ENCODE results near the gene SEC11A. TPM values are rescaled to one million over a fixed set of nuclear protein-coding genes. Genes with fewer than 3 reads are reported as not detected.
A peak's percentile ranks its signal among the peaks of the same experiment; 100 is the strongest.

The SEC11A gene
- total RNA-seq: 189 and 200 TPM in 2 replicates
- long read RNA-seq, transcript SEC11A-201 (6 exons, 1,656 nt): major isoform, 197 of 230 reads
- long read RNA-seq, transcript SEC11A-202 (7 exons, 1,223 nt): minor isoform, 22 of 230 reads
- long read RNA-seq, partial matches to known transcripts: 2 of 230 reads
- long read RNA-seq, other reads (novel, unspliced or antisense): 7 of 230 reads

- H3K4me1 Mint-ChIP-seq (ENCODE audit: low read depth): peaks cover 21% of the 10 kb centered on the region
- no peaks in the 10 kb centered on the region for H3K27me3 Mint-ChIP-seq
- no peak for TF ChIP-seq CTCF (IDR thresholded peaks at IDR 0.05; ENCODE audit: unreplicated experiment)
- peak within 1 kb of the TSS; percentile 98 for H3K27ac Mint-ChIP-seq
- no peaks in the 10 kb centered on the region for H3K9me3 Mint-ChIP-seq (ENCODE audit: low read depth)
- H3K36me3 Mint-ChIP-seq (ENCODE audit: insufficient read depth): peaks cover 3% of the 10 kb centered on the region
- peak within 1 kb of the TSS; percentile 91 for H3K4me3 Mint-ChIP-seq (ENCODE audit: low read depth)
- peak; percentile 89 for DNase-seq (ENCODE audit: low spot score, unreplicated experiment)
These were observed at the start of gene SEC11A for GRCh38 chr15:84716036-84716732. Gene SEC11A, minus strand, starts transcription at chr15:84716139. Its CDS starts 64 bp downstream, at chr15:84716075.

- H3K27me3 Mint-ChIP-seq: no peaks in the 10 kb centered on the region
- no peaks in the 10 kb centered on the region for H3K9me3 Mint-ChIP-seq (ENCODE audit: low read depth)
- peaks cover 6% of the 10 kb centered on the region for H3K4me1 Mint-ChIP-seq (ENCODE audit: low read depth)
- H3K36me3 Mint-ChIP-seq (ENCODE audit: insufficient read depth): peaks cover 15% of the 10 kb centered on the region
- no peak for DNase-seq (ENCODE audit: low spot score, unreplicated experiment)
- no peak overlapping the region for H3K4me3 Mint-ChIP-seq (ENCODE audit: low read depth)
- TF ChIP-seq CTCF (IDR thresholded peaks at IDR 0.05; ENCODE audit: unreplicated experiment): no peak
- no peak overlapping the region for H3K27ac Mint-ChIP-seq
These were observed 49.7 kb upstream of the SEC11A start for GRCh38 chr15:84765675-84766074.

- H3K27ac Mint-ChIP-seq: no peak overlapping the region
These were observed 49.0 kb upstream of the SEC11A start for GRCh38 chr15:84764989-84765388.

GRCh38 chr15:84764585-84764984 lies 48.6 kb upstream of the SEC11A start:
- no peak for DNase-seq (ENCODE audit: low spot score, unreplicated experiment)
- Mint-ChIP-seq H3K27ac (no peak overlapping the region), H3K4me3 (ENCODE audit: low read depth) (no peak overlapping the region)

More at GRCh38 chr15:84764989-84765388, 49.0 kb upstream of the SEC11A start:
- no peak for TF ChIP-seq CTCF (IDR thresholded peaks at IDR 0.05; ENCODE audit: unreplicated experiment)
- Mint-ChIP-seq H3K4me1 (ENCODE audit: low read depth) (peaks cover 6% of the 10 kb centered on the region), H3K4me3 (ENCODE audit: low read depth) (no peak overlapping the region), H3K27me3 (no peaks in the 10 kb centered on the region), H3K36me3 (ENCODE audit: insufficient read depth) (peaks cover 15% of the 10 kb centered on the region), H3K9me3 (ENCODE audit: low read depth) (no peaks in the 10 kb centered on the region)
- DNase-seq (ENCODE audit: low spot score, unreplicated experiment): no peak

More at GRCh38 chr15:84764585-84764984, 48.6 kb upstream of the SEC11A start:
- peaks cover 6% of the 10 kb centered on the region for H3K4me1 Mint-ChIP-seq (ENCODE audit: low read depth)
- peaks cover 15% of the 10 kb centered on the region for H3K36me3 Mint-ChIP-seq (ENCODE audit: insufficient read depth)
- no peaks in the 10 kb centered on the region for H3K9me3 Mint-ChIP-seq (ENCODE audit: low read depth)
- no peaks in the 10 kb centered on the region for H3K27me3 Mint-ChIP-seq
- TF ChIP-seq CTCF (IDR thresholded peaks at IDR 0.05; ENCODE audit: unreplicated experiment): no peak

All from progenitor cell of endocrine pancreas (in vitro differentiated cells).